ENCODE results near the gene TRAF5.

DNA sequence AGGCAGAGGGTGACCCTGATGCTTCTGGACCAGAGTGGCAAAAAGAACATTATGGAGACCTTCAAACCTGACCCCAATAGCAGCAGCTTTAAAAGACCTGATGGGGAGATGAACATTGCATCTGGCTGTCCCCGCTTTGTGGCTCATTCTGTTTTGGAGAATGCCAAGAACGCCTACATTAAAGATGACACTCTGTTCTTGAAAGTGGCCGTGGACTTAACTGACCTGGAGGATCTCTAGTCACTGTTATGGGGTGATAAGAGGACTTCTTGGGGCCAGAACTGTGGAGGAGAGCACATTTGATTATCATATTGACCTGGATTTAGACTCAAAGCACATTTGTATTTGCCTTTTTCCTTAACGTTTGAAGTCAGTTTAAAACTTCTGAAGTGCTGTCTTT is 45.8 kb downstream of the TRAF5 start:
- TF ChIP-seq, protein P1, sequence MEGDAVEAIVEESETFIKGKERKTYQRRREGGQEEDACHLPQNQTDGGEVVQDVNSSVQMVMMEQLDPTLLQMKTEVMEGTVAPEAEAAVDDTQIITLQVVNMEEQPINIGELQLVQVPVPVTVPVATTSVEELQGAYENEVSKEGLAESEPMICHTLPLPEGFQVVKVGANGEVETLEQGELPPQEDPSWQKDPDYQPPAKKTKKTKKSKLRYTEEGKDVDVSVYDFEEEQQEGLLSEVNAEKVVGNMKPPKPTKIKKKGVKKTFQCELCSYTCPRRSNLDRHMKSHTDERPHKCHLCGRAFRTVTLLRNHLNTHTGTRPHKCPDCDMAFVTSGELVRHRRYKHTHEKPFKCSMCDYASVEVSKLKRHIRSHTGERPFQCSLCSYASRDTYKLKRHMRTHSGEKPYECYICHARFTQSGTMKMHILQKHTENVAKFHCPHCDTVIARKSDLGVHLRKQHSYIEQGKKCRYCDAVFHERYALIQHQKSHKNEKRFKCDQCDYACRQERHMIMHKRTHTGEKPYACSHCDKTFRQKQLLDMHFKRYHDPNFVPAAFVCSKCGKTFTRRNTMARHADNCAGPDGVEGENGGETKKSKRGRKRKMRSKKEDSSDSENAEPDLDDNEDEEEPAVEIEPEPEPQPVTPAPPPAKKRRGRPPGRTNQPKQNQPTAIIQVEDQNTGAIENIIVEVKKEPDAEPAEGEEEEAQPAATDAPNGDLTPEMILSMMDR (IDR thresholded peaks at IDR 0.05; ENCODE audit: insufficient read depth, low read length, poor library complexity, severe bottlenecking), result no peak
- TF ChIP-seq EZH2phosphoT487 (conservative IDR thresholded peaks at IDR 0.05; ENCODE audit: low read length), result no peak
